HG03045 (cell line): ENCODE results near the gene SLC26A6.

Experiments
- ATAC-seq: cut with Tn5 transposase; IDR thresholded peaks from one replicate; pipeline ENCODE4 v1.9.1; 2021; ENCODE audit warnings: mild to moderate bottlenecking, moderate library complexity; ENCODE audit not compliant: unreplicated experiment

The SLC26A6 gene

GRCh38 chr3:48600711-48601621, 34.3 kb downstream of the SLC26A6 start:
- ATAC-seq: no peak

- ATAC-seq: no peak
Measured at GRCh38 chr3:48599509-48600285, 35.6 kb downstream of the SLC26A6 start.

GRCh38 chr3:48599077-48599501, 36.2 kb downstream of the SLC26A6 start:
- no peak for ATAC-seq

- ATAC-seq: no peak
Measured at GRCh38 chr3:48598323-48599076, 36.8 kb downstream of the SLC26A6 start.

GRCh38 chr3:48597408-48597800, 37.9 kb downstream of the SLC26A6 start:
- ATAC-seq: no peak

GRCh38 chr3:48596676-48597407, 38.4 kb downstream of the SLC26A6 start:
- no peak for ATAC-seq

- no peak for ATAC-seq
Measured at GRCh38 chr3:48596157-48596556, 39.1 kb downstream of the SLC26A6 start.

- ATAC-seq: no peak
Measured at GRCh38 chr3:48595526-48596121, 39.6 kb downstream of the SLC26A6 start.

- ATAC-seq: no peak
Measured at GRCh38 chr3:48595075-48595525, 40.2 kb downstream of the SLC26A6 start, which contains the start of gene COL7A1. COL7A1 (minus strand) TSS chr3:48595329; CDS start chr3:48595159, 170 bp downstream.

- no peak for ATAC-seq
Measured at GRCh38 chr3:48594417-48595049, 40.7 kb downstream of the SLC26A6 start.

- ATAC-seq: no peak
Measured at GRCh38 chr3:48593337-48593736, 41.9 kb downstream of the SLC26A6 start.

- no peak for ATAC-seq
Measured at GRCh38 chr3:48592519-48593087, 42.7 kb downstream of the SLC26A6 start.

GRCh38 chr3:48591886-48592518, 43.3 kb downstream of the SLC26A6 start:
- no peak for ATAC-seq

- no peak for ATAC-seq
Measured at GRCh38 chr3:48591436-48591835, 43.8 kb downstream of the SLC26A6 start.

GRCh38 chr3:48588230-48588629, 47.0 kb downstream of the SLC26A6 start:
- no peak for ATAC-seq

- no peak for ATAC-seq
Measured at GRCh38 chr3:48587686-48588085, 47.6 kb downstream of the SLC26A6 start.

- no peak for ATAC-seq
Measured at GRCh38 chr3:48585411-48585810, 49.9 kb downstream of the SLC26A6 start.

- ATAC-seq: no peak
Measured at GRCh38 chr3:48584836-48585235, 50.4 kb downstream of the SLC26A6 start.
